Measurements from ENCODE around the gene UTS2B.

UTS2B gene

DNA sequence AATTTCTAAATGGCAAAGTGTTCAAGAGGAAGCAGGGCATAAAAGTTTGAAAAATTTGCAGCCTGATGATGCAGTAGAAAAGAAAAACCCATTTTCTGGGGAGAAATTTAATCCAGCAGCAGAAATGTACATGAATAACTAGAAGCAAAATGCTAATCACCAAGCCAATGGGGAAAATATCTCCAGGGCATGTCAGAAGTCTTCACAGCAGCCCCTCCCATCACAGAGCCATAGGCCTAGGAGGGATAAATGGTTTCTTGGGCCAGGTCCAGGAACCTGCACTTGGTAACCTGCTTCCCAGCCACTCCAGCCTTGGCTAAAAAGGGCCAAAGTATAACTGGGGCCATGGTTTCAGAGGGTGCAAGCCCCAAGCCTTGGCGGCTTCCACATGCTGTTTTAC, 108.7 kb downstream of the UTS2B start:
- H3K79me2 ChIP-seq (ENCODE audit: insufficient read depth, low read length), result no peaks in the 10 kb centered on the region
- H3K9ac ChIP-seq (ENCODE audit: low read depth, low read length, poor library complexity, severe bottlenecking), result no peak overlapping the region
- H3K4me3 ChIP-seq (ENCODE audit: low read length, poor library complexity, severe bottlenecking), result no peak overlapping the region
- no peaks in the 10 kb centered on the region for H3K36me3 ChIP-seq (ENCODE audit: insufficient read depth, low read length)
- H3K27me3 ChIP-seq (ENCODE audit: insufficient read depth, low read length, poor library complexity, severe bottlenecking), result no peaks in the 10 kb centered on the region
- no peaks in the 10 kb centered on the region for H3F3A ChIP-seq (ENCODE audit: low read depth)
- no peaks in the 10 kb centered on the region for H4K20me1 ChIP-seq (ENCODE audit: insufficient read depth, low read length, poor library complexity, severe bottlenecking)
- H3K9me3 ChIP-seq (ENCODE audit: insufficient read depth, low read depth, low read length), result no peaks in the 10 kb centered on the region; the same call in 1 of the 2 replicates
- TF ChIP-seq, protein P1, sequence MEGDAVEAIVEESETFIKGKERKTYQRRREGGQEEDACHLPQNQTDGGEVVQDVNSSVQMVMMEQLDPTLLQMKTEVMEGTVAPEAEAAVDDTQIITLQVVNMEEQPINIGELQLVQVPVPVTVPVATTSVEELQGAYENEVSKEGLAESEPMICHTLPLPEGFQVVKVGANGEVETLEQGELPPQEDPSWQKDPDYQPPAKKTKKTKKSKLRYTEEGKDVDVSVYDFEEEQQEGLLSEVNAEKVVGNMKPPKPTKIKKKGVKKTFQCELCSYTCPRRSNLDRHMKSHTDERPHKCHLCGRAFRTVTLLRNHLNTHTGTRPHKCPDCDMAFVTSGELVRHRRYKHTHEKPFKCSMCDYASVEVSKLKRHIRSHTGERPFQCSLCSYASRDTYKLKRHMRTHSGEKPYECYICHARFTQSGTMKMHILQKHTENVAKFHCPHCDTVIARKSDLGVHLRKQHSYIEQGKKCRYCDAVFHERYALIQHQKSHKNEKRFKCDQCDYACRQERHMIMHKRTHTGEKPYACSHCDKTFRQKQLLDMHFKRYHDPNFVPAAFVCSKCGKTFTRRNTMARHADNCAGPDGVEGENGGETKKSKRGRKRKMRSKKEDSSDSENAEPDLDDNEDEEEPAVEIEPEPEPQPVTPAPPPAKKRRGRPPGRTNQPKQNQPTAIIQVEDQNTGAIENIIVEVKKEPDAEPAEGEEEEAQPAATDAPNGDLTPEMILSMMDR (conservative IDR thresholded peaks at IDR 0.05; ENCODE audit: low read length), result no peak
- TF ChIP-seq EZH2phosphoT487 (IDR thresholded peaks at IDR 0.05; ENCODE audit: borderline replicate concordance), result no peak
- no peak overlapping the region for H2AFZ ChIP-seq (ENCODE audit: low read length)
- no peak overlapping the region for H3K4me2 ChIP-seq (ENCODE audit: low read depth, low read length, poor library complexity, severe bottlenecking)
- no peaks in the 10 kb centered on the region for H3K9me2 ChIP-seq (replicated peaks; ENCODE audit: low read depth, low read length)
- H3K4me1 ChIP-seq (ENCODE audit: insufficient read depth, low read length, poor library complexity, severe bottlenecking), result no peaks in the 10 kb centered on the region

DNA sequence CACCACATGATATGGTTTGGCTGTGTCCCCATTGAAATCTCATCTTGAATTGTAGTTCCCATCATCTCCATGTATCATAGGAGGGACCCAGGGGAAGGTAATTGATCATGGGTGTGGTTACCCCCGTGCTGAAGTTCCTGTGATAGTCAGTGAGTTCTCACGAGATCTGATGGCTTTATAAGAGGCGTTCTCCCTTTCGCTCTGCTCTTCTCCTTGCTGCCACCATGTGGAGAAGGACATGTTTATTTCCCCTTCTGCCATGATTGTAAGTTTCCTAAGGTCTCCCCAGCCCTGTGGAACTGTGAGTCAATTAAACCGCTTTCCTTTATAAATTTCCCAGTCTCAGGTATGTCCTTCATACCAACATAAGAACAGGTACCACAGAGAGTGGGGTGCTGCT, 109.4 kb downstream of the UTS2B start:
- Histone ChIP-seq H3K79me2 (ENCODE audit: insufficient read depth, low read length) (no peaks in the 10 kb centered on the region), H3F3A (ENCODE audit: low read depth) (no peaks in the 10 kb centered on the region), H3K9me2 (replicated peaks; ENCODE audit: low read depth, low read length) (no peaks in the 10 kb centered on the region), H3K9ac (ENCODE audit: low read depth, low read length, poor library complexity, severe bottlenecking) (no peak overlapping the region), H3K9me3 (ENCODE audit: insufficient read depth, low read depth, low read length) (no peaks in the 10 kb centered on the region; the same call in 1 of the 2 replicates), H3K4me2 (ENCODE audit: low read depth, low read length, poor library complexity, severe bottlenecking) (no peak overlapping the region), H3K4me3 (ENCODE audit: low read length, poor library complexity, severe bottlenecking) (no peak overlapping the region), H3K27me3 (ENCODE audit: insufficient read depth, low read length, poor library complexity, severe bottlenecking) (no peaks in the 10 kb centered on the region), H4K20me1 (ENCODE audit: insufficient read depth, low read length, poor library complexity, severe bottlenecking) (no peaks in the 10 kb centered on the region), H2AFZ (ENCODE audit: low read length) (no peak overlapping the region), H3K36me3 (ENCODE audit: insufficient read depth, low read length) (no peaks in the 10 kb centered on the region), H3K4me1 (ENCODE audit: insufficient read depth, low read length, poor library complexity, severe bottlenecking) (no peaks in the 10 kb centered on the region)
- TF ChIP-seq, protein P1 (conservative IDR thresholded peaks at IDR 0.05; ENCODE audit: low read length), result no peak
- no peak for TF ChIP-seq EZH2phosphoT487 (IDR thresholded peaks at IDR 0.05; ENCODE audit: borderline replicate concordance)

DNA sequence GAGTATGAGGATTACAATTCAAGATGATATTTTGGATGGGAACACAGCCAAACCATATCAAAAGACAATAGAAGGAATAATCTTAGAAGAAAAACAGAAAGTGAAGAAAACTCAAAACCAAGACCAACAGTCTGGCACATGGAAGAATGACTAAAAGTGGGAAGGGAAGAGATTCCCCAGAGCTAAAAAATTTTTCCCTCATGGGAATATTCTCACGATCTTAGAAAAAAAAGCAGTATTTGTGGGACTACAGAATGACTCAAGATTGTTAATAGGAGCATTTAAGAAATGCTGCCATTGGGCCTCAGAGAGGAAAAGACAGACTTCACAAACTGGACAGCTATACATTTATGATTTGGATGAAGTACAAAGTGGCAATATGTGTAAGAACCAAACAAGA, 113.0 kb downstream of the UTS2B start:
- Histone ChIP-seq H3K36me3 (ENCODE audit: insufficient read depth, low read length) (no peaks in the 10 kb centered on the region), H3K9me2 (replicated peaks; ENCODE audit: low read depth, low read length) (no peaks in the 10 kb centered on the region), H3K9me3 (ENCODE audit: insufficient read depth, low read depth, low read length) (no peaks in the 10 kb centered on the region), H3K4me3 (ENCODE audit: low read length, poor library complexity, severe bottlenecking) (no peak overlapping the region), H3K27me3 (ENCODE audit: insufficient read depth, low read length, poor library complexity, severe bottlenecking) (no peaks in the 10 kb centered on the region), H3K4me1 (ENCODE audit: insufficient read depth, low read length, poor library complexity, severe bottlenecking) (no peaks in the 10 kb centered on the region), H3K4me2 (ENCODE audit: low read depth, low read length, poor library complexity, severe bottlenecking) (no peak overlapping the region), H2AFZ (ENCODE audit: low read length) (no peak overlapping the region), H3K9ac (ENCODE audit: low read depth, low read length, poor library complexity, severe bottlenecking) (no peak overlapping the region), H3F3A (ENCODE audit: low read depth) (no peaks in the 10 kb centered on the region), H4K20me1 (ENCODE audit: insufficient read depth, low read length, poor library complexity, severe bottlenecking) (no peaks in the 10 kb centered on the region), H3K79me2 (ENCODE audit: insufficient read depth, low read length) (no peaks in the 10 kb centered on the region)
- TF ChIP-seq, protein P1 (conservative IDR thresholded peaks at IDR 0.05; ENCODE audit: low read length), result no peak
- TF ChIP-seq EZH2phosphoT487 (IDR thresholded peaks at IDR 0.05; ENCODE audit: borderline replicate concordance), result no peak

All from Loucy (cell line).